ENCODE results near the gene UBE2D2.

GRCh38 chr5:139667730-139668063, 106.6 kb downstream of the UBE2D2 start:
- TF ChIP-seq CTCF (IDR thresholded peaks at IDR 0.05): no peak
- no peak for TF ChIP-seq POLR2A (IDR thresholded peaks at IDR 0.05)
